ENCODE data around the gene FTCDNL1.

The FTCDNL1 gene

GRCh38 chr2:199727306-199727705 is 123.7 kb downstream of the FTCDNL1 start:
- TF ChIP-seq USF1 (IDR thresholded peaks at IDR 0.05) (no peak), NFIC (IDR thresholded peaks at IDR 0.05) (no peak), REST (IDR thresholded peaks at IDR 0.05; ENCODE audit: low read depth) (no peak), ZBTB7A (IDR thresholded peaks at IDR 0.05; ENCODE audit: low read depth) (no peak), FOXM1 (IDR thresholded peaks at IDR 0.05; ENCODE audit: borderline replicate concordance, low read depth) (no peak), CREB1 (IDR thresholded peaks at IDR 0.05; ENCODE audit: low read depth) (no peak), EP300 (IDR thresholded peaks at IDR 0.05; ENCODE audit: borderline replicate concordance) (no peak), MAX (IDR thresholded peaks at IDR 0.05) (no peak), TCF12 (IDR thresholded peaks at IDR 0.05; ENCODE audit: low read depth) (no peak)

DNA sequence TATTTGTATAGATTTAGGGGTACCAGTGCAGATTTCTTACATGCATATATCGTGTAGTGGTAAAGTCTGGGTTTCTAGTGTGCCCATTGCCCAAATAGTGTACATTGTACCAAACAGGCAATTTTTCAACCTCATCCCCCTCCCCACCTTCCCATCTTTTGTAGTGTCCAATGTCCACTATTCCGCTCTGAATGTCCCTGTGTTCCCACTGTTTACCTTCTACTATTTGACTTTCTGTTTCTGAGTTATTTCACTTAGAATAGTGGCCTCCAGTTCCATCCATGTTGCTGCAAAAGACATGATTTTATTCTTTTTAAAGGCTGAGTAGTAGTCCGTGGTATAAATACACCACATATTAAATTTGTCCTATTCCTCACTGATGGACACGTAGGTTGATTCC is 132.9 kb downstream of the FTCDNL1 start:
- TF ChIP-seq ZBTB7A (IDR thresholded peaks at IDR 0.05; ENCODE audit: low read depth) (no peak), TAF1 (IDR thresholded peaks at IDR 0.05; ENCODE audit: low read depth) (no peak), USF1 (IDR thresholded peaks at IDR 0.05) (no peak), EGR1 (IDR thresholded peaks at IDR 0.05) (no peak), TEAD4 (IDR thresholded peaks at IDR 0.05) (no peak), REST (IDR thresholded peaks at IDR 0.05; ENCODE audit: low read depth) (no peak), MAX (IDR thresholded peaks at IDR 0.05) (no peak), EP300 (IDR thresholded peaks at IDR 0.05; ENCODE audit: borderline replicate concordance) (no peak), TCF12 (IDR thresholded peaks at IDR 0.05; ENCODE audit: low read depth) (no peak), FOXM1 (IDR thresholded peaks at IDR 0.05; ENCODE audit: borderline replicate concordance, low read depth) (no peak), RAD21 (IDR thresholded peaks at IDR 0.05; ENCODE audit: low read depth) (no peak), CEBPB (IDR thresholded peaks at IDR 0.05) (no peak), NFIC (IDR thresholded peaks at IDR 0.05) (no peak), CREB1 (IDR thresholded peaks at IDR 0.05; ENCODE audit: low read depth) (no peak), YY1 (IDR thresholded peaks at IDR 0.05; ENCODE audit: low read depth) (no peak)

- TF ChIP-seq MAX (IDR thresholded peaks at IDR 0.05) (no peak), USF1 (IDR thresholded peaks at IDR 0.05) (no peak), TEAD4 (IDR thresholded peaks at IDR 0.05) (no peak), TCF12 (IDR thresholded peaks at IDR 0.05; ENCODE audit: low read depth) (no peak), FOXM1 (IDR thresholded peaks at IDR 0.05; ENCODE audit: borderline replicate concordance, low read depth) (no peak), EGR1 (IDR thresholded peaks at IDR 0.05) (no peak), EP300 (IDR thresholded peaks at IDR 0.05; ENCODE audit: borderline replicate concordance) (no peak), NFIC (IDR thresholded peaks at IDR 0.05) (no peak), YY1 (IDR thresholded peaks at IDR 0.05; ENCODE audit: low read depth) (no peak), ZBTB7A (IDR thresholded peaks at IDR 0.05; ENCODE audit: low read depth) (no peak), RAD21 (IDR thresholded peaks at IDR 0.05; ENCODE audit: low read depth) (no peak), REST (IDR thresholded peaks at IDR 0.05; ENCODE audit: low read depth) (no peak), CREB1 (IDR thresholded peaks at IDR 0.05; ENCODE audit: low read depth) (no peak), CEBPB (IDR thresholded peaks at IDR 0.05) (no peak), TAF1 (IDR thresholded peaks at IDR 0.05; ENCODE audit: low read depth) (no peak)
Measured at GRCh38 chr2:199717587-199717907, 133.4 kb downstream of the FTCDNL1 start.

Data from Ishikawa (cell line).